WI38 (cell line): ENCODE results near the gene ANKMY1.

Experiments used
- H3K4me3 ChIP-seq: 2 replicates; pipeline ENCODE4 v1.5.1; 2011; ENCODE audit warnings: low read depth, mild to moderate bottlenecking, control low read depth, low read length
- TF ChIP-seq, protein P1 (sequence below): IDR thresholded peaks from 2 replicates; pipeline ENCODE4 v1.5.1; 2012; ENCODE audit warnings: low read depth, mild to moderate bottlenecking, control low read depth, low read length

Gene ANKMY1

DNA sequence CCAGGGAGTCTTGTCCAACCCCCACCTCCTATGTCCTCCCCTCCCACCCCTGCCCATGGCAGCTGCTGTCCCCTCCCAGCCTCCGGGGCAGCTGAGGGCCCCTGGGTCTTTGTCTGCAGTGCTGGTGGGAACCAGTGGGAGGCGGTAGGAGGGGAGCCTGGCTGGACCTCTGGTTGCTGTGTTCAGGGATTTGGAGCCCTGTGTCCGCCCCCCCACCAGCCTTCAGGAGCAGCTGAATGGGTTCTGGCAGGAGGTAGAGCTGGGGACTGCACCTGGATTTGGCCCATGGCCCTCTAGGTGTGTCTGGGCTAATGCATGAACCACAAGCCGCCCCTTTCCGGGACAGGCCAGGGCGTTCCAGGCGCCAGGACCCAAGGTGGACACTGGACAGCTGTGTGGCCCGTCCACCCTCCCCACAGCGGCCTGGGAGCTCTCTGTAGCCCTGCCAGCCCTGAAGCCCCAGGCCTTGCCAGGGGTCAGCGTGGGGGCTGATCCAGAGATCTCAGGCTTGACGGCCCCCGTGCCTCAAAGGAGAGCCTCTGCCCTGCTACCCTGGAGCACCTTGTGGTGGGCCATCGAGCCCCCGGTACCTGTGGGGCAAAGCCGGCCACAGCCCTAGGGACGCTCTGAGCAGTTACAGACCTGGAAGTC, 96.9 kb downstream of the ANKMY1 start:
- TF ChIP-seq, protein P1, sequence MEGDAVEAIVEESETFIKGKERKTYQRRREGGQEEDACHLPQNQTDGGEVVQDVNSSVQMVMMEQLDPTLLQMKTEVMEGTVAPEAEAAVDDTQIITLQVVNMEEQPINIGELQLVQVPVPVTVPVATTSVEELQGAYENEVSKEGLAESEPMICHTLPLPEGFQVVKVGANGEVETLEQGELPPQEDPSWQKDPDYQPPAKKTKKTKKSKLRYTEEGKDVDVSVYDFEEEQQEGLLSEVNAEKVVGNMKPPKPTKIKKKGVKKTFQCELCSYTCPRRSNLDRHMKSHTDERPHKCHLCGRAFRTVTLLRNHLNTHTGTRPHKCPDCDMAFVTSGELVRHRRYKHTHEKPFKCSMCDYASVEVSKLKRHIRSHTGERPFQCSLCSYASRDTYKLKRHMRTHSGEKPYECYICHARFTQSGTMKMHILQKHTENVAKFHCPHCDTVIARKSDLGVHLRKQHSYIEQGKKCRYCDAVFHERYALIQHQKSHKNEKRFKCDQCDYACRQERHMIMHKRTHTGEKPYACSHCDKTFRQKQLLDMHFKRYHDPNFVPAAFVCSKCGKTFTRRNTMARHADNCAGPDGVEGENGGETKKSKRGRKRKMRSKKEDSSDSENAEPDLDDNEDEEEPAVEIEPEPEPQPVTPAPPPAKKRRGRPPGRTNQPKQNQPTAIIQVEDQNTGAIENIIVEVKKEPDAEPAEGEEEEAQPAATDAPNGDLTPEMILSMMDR = no peak
- H3K4me3 ChIP-seq = no peak overlapping the region

- H3K4me3 ChIP-seq = no peak overlapping the region
- TF ChIP-seq, protein P1 = no peak
These were observed 97.5 kb downstream of the ANKMY1 start for GRCh38 chr2:240460253-240460711.

DNA sequence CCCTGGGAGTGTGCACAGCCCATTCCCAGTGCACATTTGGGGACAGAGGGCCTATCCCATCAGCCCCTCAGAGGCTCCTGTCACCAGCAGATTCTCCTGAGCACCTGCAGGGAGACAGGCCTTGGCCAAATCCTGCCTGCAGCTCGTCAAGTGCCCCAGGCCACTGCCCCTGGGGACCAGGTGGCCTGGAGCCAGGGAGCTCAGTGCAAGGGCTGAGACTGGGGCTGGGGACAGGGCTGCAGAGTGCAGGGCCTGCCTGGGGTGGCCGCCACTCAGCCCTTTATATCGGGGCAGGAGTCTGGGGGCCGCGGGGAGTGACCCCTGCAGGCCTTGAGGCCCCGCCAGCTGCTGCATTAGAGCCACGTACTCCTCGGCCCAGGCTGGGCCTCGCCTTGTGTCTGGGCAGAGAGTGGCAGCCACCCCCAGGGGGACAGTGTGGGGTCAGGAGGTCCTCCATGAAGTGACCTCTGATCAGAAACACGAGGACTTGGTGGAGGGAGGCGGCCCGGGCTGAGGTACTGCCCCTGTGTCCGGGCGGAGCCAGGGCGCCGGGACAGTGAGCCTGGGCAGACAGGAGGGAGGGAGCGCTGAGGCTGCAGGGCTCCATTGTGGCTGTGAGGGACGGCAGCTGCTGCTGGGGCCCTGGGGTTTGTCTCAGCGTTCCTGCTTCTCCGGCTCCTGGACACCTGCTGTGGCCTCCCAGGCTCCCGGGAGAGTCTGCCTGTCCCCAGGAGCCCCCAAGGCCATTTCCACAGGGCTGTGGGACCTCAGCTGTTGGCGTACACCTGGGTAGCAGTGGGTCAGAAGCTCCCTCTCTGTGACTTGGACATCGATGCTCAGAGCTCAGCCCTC, 98.2 kb downstream of the ANKMY1 start:
- H3K4me3 ChIP-seq = no peak overlapping the region
- TF ChIP-seq, protein P1 = no peak

- TF ChIP-seq, protein P1 = no peak
- H3K4me3 ChIP-seq = no peak overlapping the region
These were observed 98.8 kb downstream of the ANKMY1 start for GRCh38 chr2:240458900-240459391.

- H3K4me3 ChIP-seq = no peak overlapping the region
- TF ChIP-seq, protein P1 = no peak
These were observed 99.5 kb downstream of the ANKMY1 start for GRCh38 chr2:240458044-240458899.

GRCh38 chr2:240457223-240458043, 100.4 kb downstream of the ANKMY1 start:
- H3K4me3 ChIP-seq = no peak overlapping the region
- TF ChIP-seq, protein P1 = no peak
